WERI-Rb-1 (cell line): Measurements from ENCODE around the gene CIAPIN1.
"Not testable (repeated sequence)": the region's sequence is repeated elsewhere in the genome, so short reads cannot be mapped to it uniquely, and the experiment has no call there.

ENCODE experiments used
- DNase-seq: peaks from one replicate; pipeline ENCODE4 v3.0.0-alpha.2; 2020
- H3K27ac ChIP-seq: fragments of 250-450 bp; sonication (Bioruptor Pico); 2 replicates; pipeline ENCODE4 v1.5.1; 2020; ENCODE audit warnings: mild to moderate bottlenecking, moderate library complexity
- H3K27me3 ChIP-seq: fragments of 250-450 bp; sonication (Bioruptor Pico); 2 replicates; pipeline ENCODE4 v1.5.1; 2021; ENCODE audit warnings: mild to moderate bottlenecking, low read depth, moderate library complexity; ENCODE audit not compliant: insufficient read depth, severe bottlenecking
- H3K36me3 ChIP-seq: fragments of 250-450 bp; sonication (Bioruptor Pico); 2 replicates; pipeline ENCODE4 v1.5.1; 2020; ENCODE audit warnings: mild to moderate bottlenecking, moderate library complexity
- H3K4me3 ChIP-seq: 2 replicates; pipeline ENCODE4 v1.5.1; 2011; ENCODE audit warnings: low read depth, mild to moderate bottlenecking, control low read depth, low read length
- H3K9me3 ChIP-seq: fragments of 250-450 bp; sonication (Bioruptor Pico); 2 replicates; pipeline ENCODE4 v1.5.1; 2021; ENCODE audit warnings: mild to moderate bottlenecking, moderate library complexity; ENCODE audit not compliant: severe bottlenecking
- CTCF ChIP-seq: IDR thresholded peaks from 2 replicates; pipeline ENCODE4 v1.5.1; 2011; ENCODE audit warnings: low read depth, mild to moderate bottlenecking, control low read depth, inconsistent platforms, low read length

CIAPIN1 gene

GRCh38 chr16:57446531-57447185 is 527 bp downstream of the CIAPIN1 start:
- DNase-seq = peak; percentile 16
- Histone ChIP-seq H3K27ac (peak overlapping the region; percentile 91), H3K27me3 (no peaks in the 10 kb centered on the region), H3K36me3 (peaks cover 7% of the 10 kb centered on the region), H3K9me3 (no peaks in the 10 kb centered on the region), H3K4me3 (peak overlapping the region; percentile 80)
- TF ChIP-seq CTCF = no peak

GRCh38 chr16:57445510-57445909 is 1.7 kb downstream of the CIAPIN1 start:
- Histone ChIP-seq H3K27ac (no peak overlapping the region), H3K9me3 (peaks cover 3% of the 10 kb centered on the region), H3K4me3 (no peak overlapping the region), H3K27me3 (no peaks in the 10 kb centered on the region), H3K36me3 (peaks cover 9% of the 10 kb centered on the region)
- no peak for DNase-seq
- TF ChIP-seq CTCF = no peak

GRCh38 chr16:57444711-57445110 is 2.5 kb downstream of the CIAPIN1 start:
- Histone ChIP-seq H3K36me3 (peaks cover 15% of the 10 kb centered on the region), H3K27ac (no peak overlapping the region), H3K4me3 (no peak overlapping the region), H3K9me3 (peaks cover 5% of the 10 kb centered on the region), H3K27me3 (no peaks in the 10 kb centered on the region)
- no peak for DNase-seq
- TF ChIP-seq CTCF = no peak

- H3K36me3 ChIP-seq = peaks cover 24% of the 10 kb centered on the region
- H3K27me3 ChIP-seq, H3K27ac ChIP-seq, H3K4me3 ChIP-seq, H3K9me3 ChIP-seq, DNase-seq: not testable (repeated sequence)
Measured at GRCh38 chr16:57440551-57440950, 6.6 kb downstream of the CIAPIN1 start.

- DNase-seq, H3K27ac ChIP-seq, H3K4me3 ChIP-seq, H3K27me3 ChIP-seq, H3K9me3 ChIP-seq: not testable (repeated sequence)
- peaks cover 30% of the 10 kb centered on the region for H3K36me3 ChIP-seq
Measured at GRCh38 chr16:57439947-57440346, 7.2 kb downstream of the CIAPIN1 start.

- DNase-seq = no peak
- H3K9me3 ChIP-seq = peaks cover 3% of the 10 kb centered on the region
- H3K36me3 ChIP-seq = peaks cover 65% of the 10 kb centered on the region
- no peak overlapping the region for H3K4me3 ChIP-seq
- TF ChIP-seq CTCF = no peak
- no peak overlapping the region for H3K27ac ChIP-seq
- H3K27me3 ChIP-seq = no peaks in the 10 kb centered on the region
Measured at GRCh38 chr16:57435838-57436237, 11.3 kb downstream of the CIAPIN1 start.

GRCh38 chr16:57434003-57434402 is 13.2 kb downstream of the CIAPIN1 start:
- DNase-seq = no peak
- Histone ChIP-seq H3K9me3 (no peaks in the 10 kb centered on the region), H3K27me3 (no peaks in the 10 kb centered on the region), H3K4me3 (no peak overlapping the region), H3K36me3 (peaks cover 68% of the 10 kb centered on the region), H3K27ac (no peak overlapping the region)
- TF ChIP-seq CTCF = no peak
